GM12875 (cell line): ENCODE data around the gene MAPK10.

ENCODE experiments used
- H3K4me3 ChIP-seq: one replicate; pipeline ENCODE4 v1.5.1; 2011; ENCODE audit warnings: low read depth, low read length, control low read depth
- TF ChIP-seq, protein P1 (sequence below): IDR thresholded peaks from 2 replicates; pipeline ENCODE4 v1.5.1; 2011; ENCODE audit warnings: low read depth, mild to moderate bottlenecking, control low read depth, inconsistent platforms, low read length, moderate library complexity, borderline replicate concordance; ENCODE audit not compliant: insufficient read depth

Gene MAPK10

DNA sequence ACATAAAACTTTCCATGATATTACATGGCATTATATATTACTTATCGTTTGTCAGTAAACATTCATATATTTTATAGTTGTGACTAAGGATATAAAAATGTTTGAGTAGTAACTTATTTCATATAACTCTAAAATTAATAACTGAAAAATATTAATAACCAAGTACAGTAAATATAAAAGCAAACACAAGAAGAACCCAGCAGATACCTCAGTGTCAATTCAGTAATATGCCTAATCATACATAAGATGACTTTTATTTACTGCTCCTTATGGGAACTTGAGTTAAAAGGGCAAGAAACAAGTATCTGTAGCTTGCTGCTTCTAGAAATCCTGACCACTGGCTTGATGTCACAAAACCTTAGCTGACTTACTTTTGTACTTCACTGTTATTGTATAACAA is 28.4 kb upstream of the MAPK10 start:
- TF ChIP-seq, protein P1, sequence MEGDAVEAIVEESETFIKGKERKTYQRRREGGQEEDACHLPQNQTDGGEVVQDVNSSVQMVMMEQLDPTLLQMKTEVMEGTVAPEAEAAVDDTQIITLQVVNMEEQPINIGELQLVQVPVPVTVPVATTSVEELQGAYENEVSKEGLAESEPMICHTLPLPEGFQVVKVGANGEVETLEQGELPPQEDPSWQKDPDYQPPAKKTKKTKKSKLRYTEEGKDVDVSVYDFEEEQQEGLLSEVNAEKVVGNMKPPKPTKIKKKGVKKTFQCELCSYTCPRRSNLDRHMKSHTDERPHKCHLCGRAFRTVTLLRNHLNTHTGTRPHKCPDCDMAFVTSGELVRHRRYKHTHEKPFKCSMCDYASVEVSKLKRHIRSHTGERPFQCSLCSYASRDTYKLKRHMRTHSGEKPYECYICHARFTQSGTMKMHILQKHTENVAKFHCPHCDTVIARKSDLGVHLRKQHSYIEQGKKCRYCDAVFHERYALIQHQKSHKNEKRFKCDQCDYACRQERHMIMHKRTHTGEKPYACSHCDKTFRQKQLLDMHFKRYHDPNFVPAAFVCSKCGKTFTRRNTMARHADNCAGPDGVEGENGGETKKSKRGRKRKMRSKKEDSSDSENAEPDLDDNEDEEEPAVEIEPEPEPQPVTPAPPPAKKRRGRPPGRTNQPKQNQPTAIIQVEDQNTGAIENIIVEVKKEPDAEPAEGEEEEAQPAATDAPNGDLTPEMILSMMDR: no peak

DNA sequence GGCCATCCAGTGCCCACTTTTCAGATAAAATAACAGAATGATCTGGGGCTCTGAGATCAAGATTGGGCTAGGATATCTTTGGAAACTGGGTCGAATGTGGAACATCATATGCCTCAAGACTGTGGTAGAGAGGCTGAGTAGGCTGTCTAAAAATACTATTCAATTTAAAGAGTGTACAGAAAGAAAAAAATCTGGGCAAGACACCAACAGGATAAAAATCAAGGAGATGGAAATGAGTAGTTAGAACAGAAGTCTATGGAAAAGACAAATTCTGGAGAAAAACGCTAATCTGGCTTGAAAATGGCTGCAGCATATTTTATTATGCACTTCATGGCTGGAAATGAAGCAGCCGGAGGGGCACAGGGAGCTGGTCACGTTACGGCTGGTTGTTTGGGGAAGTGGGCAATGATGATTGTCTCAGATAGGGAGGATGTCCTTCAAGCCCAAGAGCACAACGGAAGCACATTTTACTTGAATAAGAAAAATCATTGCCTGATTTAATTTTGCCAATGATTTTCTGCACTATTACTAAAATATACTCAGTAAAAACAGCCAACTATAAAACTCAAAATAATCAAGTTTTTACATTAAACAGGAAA is 27.1 kb upstream of the MAPK10 start:
- H3K4me3 ChIP-seq: no peak overlapping the region
- TF ChIP-seq, protein P1: no peak

More for the DNA sequence above, 28.4 kb upstream of the MAPK10 start:
- H3K4me3 ChIP-seq: no peak overlapping the region

DNA sequence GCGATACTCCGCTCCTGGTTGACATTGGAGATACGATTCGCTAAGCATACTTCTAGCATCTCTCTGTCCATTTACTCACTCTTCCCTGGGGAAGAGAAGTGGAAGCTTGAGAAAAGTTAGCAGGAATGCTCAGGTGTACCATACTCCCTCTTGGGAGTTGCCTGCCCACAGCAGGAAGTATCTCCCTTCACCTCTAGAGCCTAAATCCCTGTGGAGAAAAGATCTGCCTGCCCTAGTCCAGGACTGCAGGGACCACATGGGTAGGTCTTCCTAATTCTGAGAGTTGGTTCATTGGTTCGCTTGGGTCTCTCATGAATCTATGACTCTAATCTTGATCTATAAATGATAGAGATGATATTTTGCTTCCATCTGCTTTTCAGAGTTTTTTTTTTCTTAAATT is 26.3 kb upstream of the MAPK10 start:
- no peak overlapping the region for H3K4me3 ChIP-seq
- TF ChIP-seq, protein P1: no peak

DNA sequence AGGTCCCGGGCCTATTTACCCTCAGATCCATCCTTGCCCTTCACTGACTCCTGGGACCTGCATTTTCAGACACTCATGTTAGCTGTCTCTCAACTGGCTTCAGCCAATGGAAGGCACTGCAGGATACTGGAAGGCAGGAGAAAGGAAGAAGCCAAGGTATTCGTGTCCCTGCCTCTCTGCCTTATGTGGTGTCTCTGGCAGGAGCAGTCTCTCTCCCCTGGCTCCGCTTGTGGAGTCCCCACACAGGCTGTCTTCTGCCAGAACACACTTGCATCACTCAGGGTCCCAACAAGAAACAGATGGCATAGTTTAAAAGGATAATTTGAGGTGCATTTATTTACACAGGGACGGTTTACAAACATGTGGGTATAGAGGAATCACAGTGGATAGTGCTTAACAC is 21.6 kb upstream of the MAPK10 start:
- H3K4me3 ChIP-seq: no peak overlapping the region
- TF ChIP-seq, protein P1: no peak

DNA sequence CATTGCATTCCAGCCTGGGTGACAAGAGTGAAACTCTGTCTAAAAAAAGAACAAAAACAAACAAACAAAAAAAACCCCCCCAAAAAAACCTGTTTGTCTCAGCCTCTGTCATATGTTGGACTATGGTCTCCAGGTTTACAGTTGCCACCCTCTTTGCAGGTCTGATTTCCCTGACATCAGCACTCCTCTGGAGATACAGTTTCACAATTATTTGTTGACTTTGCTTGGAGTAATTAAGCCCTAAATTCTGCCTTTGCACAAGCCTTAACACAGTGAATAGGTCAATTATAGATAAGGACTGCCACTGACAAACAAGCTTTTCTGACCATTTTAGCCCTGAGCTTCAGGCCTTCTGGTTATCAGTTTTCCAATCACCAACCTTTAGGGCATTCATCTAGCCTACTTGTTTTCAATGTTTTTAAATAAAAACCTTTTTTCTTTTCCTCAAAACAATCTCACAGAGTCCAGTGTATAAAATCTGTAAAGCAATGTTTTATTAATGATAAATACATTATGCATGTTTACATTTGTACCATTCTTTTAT is 20.4 kb upstream of the MAPK10 start:
- TF ChIP-seq, protein P1: no peak
- H3K4me3 ChIP-seq: no peak overlapping the region

DNA sequence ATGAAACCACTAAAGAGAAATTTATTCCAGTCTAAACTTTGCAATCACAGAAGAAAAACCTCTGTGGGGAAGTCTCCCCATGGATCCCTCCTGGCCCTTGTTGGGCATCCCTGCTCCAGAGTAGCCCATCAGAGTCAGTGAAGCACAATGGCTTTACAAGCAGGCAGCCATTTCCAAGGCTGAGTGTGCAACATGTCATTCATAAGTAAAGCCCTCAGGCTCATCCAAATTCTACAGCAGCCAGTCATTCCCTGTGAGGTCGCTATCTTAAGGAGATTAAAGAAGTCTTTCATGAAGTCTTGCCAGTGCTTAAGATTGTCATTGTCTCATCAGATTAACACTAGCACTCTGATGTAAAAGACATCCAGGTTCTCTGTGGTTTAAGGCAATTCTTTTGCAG is 17.0 kb upstream of the MAPK10 start:
- TF ChIP-seq, protein P1: no peak
- no peak overlapping the region for H3K4me3 ChIP-seq

DNA sequence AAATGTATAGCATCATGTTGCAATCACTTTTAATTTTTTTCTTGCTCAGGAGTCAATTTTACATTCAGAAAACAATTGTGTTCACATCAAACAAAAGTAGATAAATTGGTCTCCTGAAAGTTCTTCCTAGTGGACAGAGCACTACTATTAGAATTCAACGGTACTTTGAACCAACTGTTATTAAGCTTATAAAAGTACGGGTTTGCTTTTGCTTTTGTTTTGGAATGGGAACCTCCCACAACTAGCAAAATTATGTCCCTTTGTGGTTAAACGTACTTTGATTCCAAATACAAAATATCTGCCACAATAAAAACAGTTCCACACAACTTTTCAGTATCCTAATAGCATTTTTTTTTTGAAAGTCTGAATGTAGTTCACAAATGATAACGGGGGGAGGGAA is 8.6 kb upstream of the MAPK10 start:
- no peak overlapping the region for H3K4me3 ChIP-seq
- TF ChIP-seq, protein P1: no peak
